HEK293T (cell line): ENCODE data around the gene FOXJ2.
"Not testable (repeated sequence)": the region's sequence is repeated elsewhere in the genome, so short reads cannot be mapped to it uniquely, and the experiment has no call there.

Source experiments
- CTCF ChIA-PET: fragments of 350-600 bp; formaldehyde crosslinking; extraction: SDS; loops from one replicate; lab custom pipeline; 2021; ENCODE audit warnings: antibody characterized with exemption, inconsistent platforms; lab: Yijun Ruan, JAX
- POLR2A ChIA-PET: fragments of 350-600 bp; formaldehyde crosslinking; extraction: SDS; loops from one replicate; lab custom pipeline; 2020; ENCODE audit warnings: antibody characterized with exemption, inconsistent platforms; lab: Yijun Ruan, JAX
- DNase-seq: peaks from one replicate; pipeline ENCODE4 v3.0.0; 2012; ENCODE audit warnings: mixed read lengths; ENCODE audit errors: extremely low spot score
- ARNT ChIP-seq: fragments of 450-650 bp; IDR thresholded peaks from 2 replicates; pipeline ENCODE4 v1.6.1; 2017; ENCODE audit warnings: mild to moderate bottlenecking
- BHLHE40 ChIP-seq: fragments of 450-650 bp; IDR thresholded peaks from 2 replicates; pipeline ENCODE4 v1.6.1; 2016; ENCODE audit warnings: mild to moderate bottlenecking, moderate library complexity, borderline replicate concordance
- CTBP1 ChIP-seq: fragments of 450-650 bp; IDR thresholded peaks from 2 replicates; pipeline ENCODE4 v1.6.1; 2016; ENCODE audit warnings: borderline replicate concordance
- ELF4 ChIP-seq: fragments of 450-650 bp; IDR thresholded peaks from 2 replicates; pipeline ENCODE4 v1.6.1; 2017; ENCODE audit warnings: antibody characterized with exemption
- FOXA1 ChIP-seq: fragments of 450-650 bp; IDR thresholded peaks from 2 replicates; pipeline ENCODE4 v1.6.1; 2016; ENCODE audit warnings: mild to moderate bottlenecking
- FOXK2 ChIP-seq: fragments of 450-650 bp; IDR thresholded peaks from 2 replicates; pipeline ENCODE4 v1.6.1; 2016; ENCODE audit warnings: mild to moderate bottlenecking
- FOXM1 ChIP-seq: fragments of 450-650 bp; IDR thresholded peaks from 2 replicates; pipeline ENCODE4 v1.6.1; 2017; ENCODE audit warnings: mild to moderate bottlenecking, borderline replicate concordance
- HDGF ChIP-seq: fragments of 450-650 bp; IDR thresholded peaks from 2 replicates; pipeline ENCODE4 v1.6.1; 2017; ENCODE audit warnings: antibody characterized with exemption, borderline replicate concordance
- L3MBTL2 ChIP-seq: fragments of 450-650 bp; conservative IDR thresholded peaks from 2 replicates; pipeline ENCODE4 v1.6.1; 2016; ENCODE audit warnings: mild to moderate bottlenecking
- LEF1 ChIP-seq: fragments of 450-650 bp; IDR thresholded peaks from 2 replicates; pipeline ENCODE4 v1.6.1; 2017; ENCODE audit warnings: mild to moderate bottlenecking, borderline replicate concordance
- NFRKB ChIP-seq: fragments of 450-650 bp; IDR thresholded peaks from 2 replicates; pipeline ENCODE4 v1.6.1; 2016; ENCODE audit warnings: mild to moderate bottlenecking, moderate library complexity
- SP1 ChIP-seq: fragments of 450-650 bp; IDR thresholded peaks from 2 replicates; pipeline ENCODE4 v1.6.1; 2017
- TARDBP ChIP-seq: fragments of 450-650 bp; IDR thresholded peaks from 2 replicates; pipeline ENCODE4 v1.6.1; 2016
- TF ChIP-seq, protein P1 (sequence below): fragments of 450-650 bp; IDR thresholded peaks from 2 replicates; pipeline ENCODE4 v1.6.1; 2016

FOXJ2 gene

DNA sequence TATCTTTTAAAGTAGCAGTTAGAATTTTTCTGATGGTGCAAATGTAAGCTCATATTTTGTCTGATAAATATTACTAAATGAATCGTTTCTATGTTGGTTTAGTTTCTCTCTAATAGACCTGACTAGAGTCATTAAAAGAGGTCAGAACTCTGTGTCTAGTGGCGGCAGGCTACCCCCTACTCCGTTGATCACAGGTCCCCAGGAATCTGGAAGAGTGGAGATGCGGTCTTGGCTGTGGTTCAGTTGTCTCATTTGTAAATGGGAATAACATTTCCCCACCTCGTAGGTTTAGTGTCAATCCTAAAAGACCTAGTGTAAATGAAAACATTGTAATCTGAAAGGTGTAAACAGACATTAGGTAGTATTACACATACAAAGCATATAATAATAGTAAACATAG is 4.7 kb upstream of the FOXJ2 start:
- CTCF ChIA-PET: interaction anchor here (0.6 to 1.3 kb wide), 2 partner anchors 10 to 18 kb away, joined by 4 to 5 read pairs; no protein-coding TSS in a partner anchor
- TF ChIP-seq FOXK2 (no peak), ARNT (no peak), SP1 (no peak), CTBP1 (no peak), HDGF (no peak)
- DNase-seq: no peak
- POLR2A ChIA-PET: interaction anchor here (0.8 to 1.7 kb wide), 9 partner anchors 8 to 838 kb away, joined by 3 to 13 read pairs (median 3); partner anchors contain the start of gene PEX5

DNA sequence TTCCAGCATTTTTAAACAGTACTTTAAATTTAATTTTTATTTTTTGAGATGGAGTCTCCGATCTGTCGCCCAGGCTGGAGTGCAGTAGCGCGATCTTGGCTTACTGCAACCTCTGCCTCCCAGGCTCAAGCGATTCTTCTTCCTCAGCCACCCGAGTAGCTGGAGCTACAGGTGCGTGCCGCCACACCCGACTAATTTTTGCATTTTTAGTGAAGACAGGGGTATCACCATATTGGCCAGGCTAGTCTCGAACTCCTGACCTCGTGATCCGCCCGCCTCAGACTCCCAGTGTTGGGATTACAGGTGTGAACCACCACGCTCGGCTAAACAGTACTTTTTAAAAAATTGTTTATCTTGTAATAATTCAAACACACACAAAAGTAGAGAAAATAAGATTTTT is 4.2 kb upstream of the FOXJ2 start:
- POLR2A ChIA-PET: interaction anchor here (1.7 kb wide), 1 partner anchor 49 kb away, joined by 11 read pairs; no protein-coding TSS in a partner anchor
- TF ChIP-seq TARDBP: no peak
- no peak for TF ChIP-seq BHLHE40
- TF ChIP-seq, protein P1, sequence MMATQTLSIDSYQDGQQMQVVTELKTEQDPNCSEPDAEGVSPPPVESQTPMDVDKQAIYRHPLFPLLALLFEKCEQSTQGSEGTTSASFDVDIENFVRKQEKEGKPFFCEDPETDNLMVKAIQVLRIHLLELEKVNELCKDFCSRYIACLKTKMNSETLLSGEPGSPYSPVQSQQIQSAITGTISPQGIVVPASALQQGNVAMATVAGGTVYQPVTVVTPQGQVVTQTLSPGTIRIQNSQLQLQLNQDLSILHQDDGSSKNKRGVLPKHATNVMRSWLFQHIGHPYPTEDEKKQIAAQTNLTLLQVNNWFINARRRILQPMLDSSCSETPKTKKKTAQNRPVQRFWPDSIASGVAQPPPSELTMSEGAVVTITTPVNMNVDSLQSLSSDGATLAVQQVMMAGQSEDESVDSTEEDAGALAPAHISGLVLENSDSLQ: no peak
- no peak for TF ChIP-seq SP1
- no peak for TF ChIP-seq NFRKB
- no peak for TF ChIP-seq ARNT
- TF ChIP-seq FOXA1: no peak
- no peak for DNase-seq
- CTCF ChIA-PET: interaction anchor here (0.6 to 1.3 kb wide), 3 partner anchors 10 to 208 kb away, joined by 3 to 5 read pairs (median 4); no protein-coding TSS in a partner anchor

DNA sequence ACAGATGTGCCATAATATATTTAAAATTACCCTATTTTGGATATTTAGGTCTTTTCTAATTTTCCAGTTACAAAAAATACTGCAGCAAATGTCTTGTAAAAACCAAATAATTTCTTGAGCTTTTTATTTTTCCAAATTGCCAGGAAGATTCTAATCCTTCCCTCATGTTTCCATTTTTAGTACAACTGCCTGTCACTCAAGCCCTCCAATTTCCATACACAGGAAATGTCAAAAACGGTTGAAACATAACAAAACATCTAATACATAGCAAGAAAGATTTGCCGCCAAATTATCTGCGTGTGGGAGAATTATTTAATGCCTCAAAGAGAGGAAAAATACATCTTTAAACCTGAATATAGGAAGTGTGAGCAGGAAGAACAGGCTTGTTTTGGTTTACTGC is 2.3 kb upstream of the FOXJ2 start:
- DNase-seq: no peak
- ChIA-PET POLR2A (no interaction called here), CTCF (no interaction called here)
- TF ChIP-seq FOXM1 (no peak), SP1 (no peak)
- TF ChIP-seq, protein P1: peak; percentile 93

DNA sequence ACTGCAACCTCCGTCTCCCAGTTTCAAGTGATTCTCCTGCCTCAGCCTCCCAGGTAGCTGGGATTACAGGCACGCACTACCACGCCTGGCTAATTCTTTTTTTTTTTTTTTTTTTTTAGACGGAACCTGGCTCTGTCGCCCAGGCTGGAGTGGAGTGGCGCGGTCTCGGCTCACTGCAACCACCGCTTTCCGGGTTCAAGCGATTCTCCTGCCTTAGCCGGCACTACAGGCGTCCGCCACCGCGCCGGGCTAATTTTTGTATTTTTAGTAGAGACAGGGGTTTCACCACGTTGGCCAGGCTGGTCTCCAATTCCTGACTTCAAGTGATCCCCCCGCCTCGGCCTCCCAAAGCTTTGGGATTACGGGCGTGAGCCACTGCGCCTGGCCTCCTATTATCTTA is 1.5 kb upstream of the FOXJ2 start:
- DNase-seq, CTCF ChIA-PET, POLR2A ChIA-PET: not testable (repeated sequence)

DNA sequence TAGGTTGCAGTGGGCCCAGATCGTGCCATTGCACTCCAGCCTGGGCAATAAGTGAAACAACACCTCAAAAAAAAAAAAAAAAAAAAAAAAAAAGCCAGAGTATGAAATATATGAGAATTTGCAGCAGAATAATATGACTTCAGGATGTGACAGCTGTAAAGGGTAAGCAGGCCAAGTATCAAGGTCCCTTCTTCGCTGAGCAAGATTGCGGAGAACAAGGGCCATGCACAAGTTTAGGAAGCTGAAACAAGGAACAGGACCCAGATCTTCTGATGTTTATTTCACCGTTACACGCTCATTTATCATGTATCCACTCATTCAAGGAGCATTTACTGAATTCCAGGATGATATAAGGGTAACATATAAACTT is 659 bp upstream of the FOXJ2 start:
- TF ChIP-seq FOXM1 (no peak), FOXA1 (no peak), ARNT (no peak)
- ChIA-PET CTCF (interaction anchor here (1.0 kb wide), 1 partner anchor 46 kb away, joined by 3 read pairs; no protein-coding TSS in a partner anchor), POLR2A (interaction anchor here (0.6 kb wide), 1 partner anchor 15 kb away, joined by 3 read pairs; no protein-coding TSS in a partner anchor)
- DNase-seq: no peak

DNA sequence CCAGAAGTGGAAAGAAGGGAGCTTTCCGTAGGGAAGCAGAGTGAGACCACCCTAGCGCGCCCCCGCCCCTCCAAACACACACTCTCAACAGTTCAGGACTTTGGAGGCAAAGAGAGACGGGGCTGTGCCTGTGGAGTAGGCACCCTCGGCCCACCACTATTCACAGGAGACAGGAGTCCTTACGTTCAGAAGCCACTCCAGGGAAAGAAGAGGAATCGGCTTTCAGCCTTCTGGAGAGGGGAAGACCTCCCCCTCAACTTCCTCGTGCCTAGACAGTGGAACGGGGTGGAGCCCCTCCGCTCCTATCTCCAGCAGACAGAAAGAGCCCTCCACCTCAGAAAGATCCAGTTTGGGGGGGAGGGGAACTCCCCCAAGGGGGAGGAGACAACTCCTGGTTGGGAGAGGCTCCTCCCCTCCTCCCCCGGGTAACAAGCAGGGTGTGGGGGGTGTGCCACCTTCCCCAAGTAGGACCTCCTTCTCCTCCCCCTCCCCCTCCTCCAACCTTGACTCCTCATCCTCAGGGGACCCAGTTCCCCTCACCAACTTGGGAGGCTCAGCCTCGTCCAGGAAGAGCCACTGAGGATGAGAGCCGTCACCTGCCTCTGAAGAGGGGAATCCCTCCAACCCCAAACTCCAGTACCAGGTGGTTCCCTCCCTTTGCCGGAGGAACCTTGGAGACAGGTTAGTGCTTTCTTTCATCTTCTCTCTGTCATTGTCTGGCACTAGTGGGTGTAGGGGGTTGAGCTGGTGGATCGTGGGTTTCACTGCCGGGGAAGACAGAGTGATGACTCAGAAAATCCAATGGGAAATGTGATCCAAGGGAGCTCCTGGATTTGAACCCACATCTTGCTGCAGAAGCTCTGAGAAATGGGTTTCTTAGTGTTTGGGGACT is 883 bp downstream of the FOXJ2 start:
- no peak for TF ChIP-seq FOXK2
- no peak for TF ChIP-seq CTBP1
- no peak for TF ChIP-seq ARNT
- no peak for TF ChIP-seq ELF4
- TF ChIP-seq, protein P1: no peak
- TF ChIP-seq L3MBTL2: no peak
- TF ChIP-seq LEF1: no peak
- ChIA-PET POLR2A (interaction anchor here (0.6 to 1.5 kb wide), 3 partner anchors 9 to 63 kb away, joined by 3 read pairs; no protein-coding TSS in a partner anchor), CTCF (interaction anchor here (0.5 to 1.1 kb wide), 5 partner anchors 8 to 210 kb away, joined by 3 to 5 read pairs (median 3); no protein-coding TSS in a partner anchor)
- peak; percentile 43 for DNase-seq

DNA sequence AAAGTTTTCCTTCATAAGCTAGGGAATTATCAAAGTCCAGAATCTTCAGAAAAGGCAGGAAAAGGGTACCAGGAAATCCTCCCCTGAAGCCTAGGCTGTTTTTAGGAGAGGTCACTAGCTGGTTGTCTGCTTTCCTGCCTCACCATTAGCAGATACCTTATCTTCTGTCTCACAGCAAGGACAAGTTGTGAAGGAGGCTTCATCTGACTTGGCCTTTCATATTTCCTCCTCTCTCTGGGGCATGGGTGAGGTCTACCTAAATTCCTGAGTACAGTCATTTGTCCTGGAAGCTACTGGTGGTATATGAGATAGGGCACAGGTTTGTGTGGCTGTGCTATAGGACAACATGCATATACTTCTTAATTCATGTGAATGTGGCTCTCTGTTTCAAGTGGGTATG is 2.3 kb downstream of the FOXJ2 start:
- TF ChIP-seq ELF4 (no peak), CTBP1 (no peak)
- DNase-seq: no peak
- CTCF ChIA-PET: interaction anchor here (1.0 kb wide), 1 partner anchor 11 kb away, joined by 3 read pairs; no protein-coding TSS in a partner anchor
- POLR2A ChIA-PET: interaction anchor here (0.7 to 1.5 kb wide), 2 partner anchors 9 to 17 kb away, joined by 3 to 4 read pairs; no protein-coding TSS in a partner anchor
